Cerebellar cortex (tissue), 1 donor: ENCODE results near the gene SPACDR.

Experiments
- DNase-seq: peaks from one replicate; pipeline ENCODE4 v3.0.0-alpha.2; 2015; ENCODE audit warnings: low spot score

Gene SPACDR

DNA sequence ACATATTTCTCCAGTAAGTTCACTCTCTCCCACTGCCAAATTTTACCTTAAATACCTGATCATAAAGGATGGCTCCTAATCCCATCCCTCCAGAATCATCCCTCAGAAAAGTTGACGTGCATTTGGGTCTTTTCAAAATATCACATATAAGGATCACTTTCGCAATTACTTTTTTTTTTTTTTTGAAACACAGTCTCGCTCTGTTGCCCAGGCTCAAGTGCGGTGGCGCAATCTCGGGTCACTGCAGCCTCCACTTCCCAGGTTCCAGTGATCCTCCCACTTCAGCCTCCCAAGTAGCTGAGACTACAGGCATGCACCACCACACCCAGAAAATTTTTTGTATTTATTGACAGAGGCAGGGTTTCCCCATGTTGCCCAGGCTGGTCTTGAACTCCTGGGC lies 53.0 kb downstream of the SPACDR start:
- no peak for DNase-seq

DNA sequence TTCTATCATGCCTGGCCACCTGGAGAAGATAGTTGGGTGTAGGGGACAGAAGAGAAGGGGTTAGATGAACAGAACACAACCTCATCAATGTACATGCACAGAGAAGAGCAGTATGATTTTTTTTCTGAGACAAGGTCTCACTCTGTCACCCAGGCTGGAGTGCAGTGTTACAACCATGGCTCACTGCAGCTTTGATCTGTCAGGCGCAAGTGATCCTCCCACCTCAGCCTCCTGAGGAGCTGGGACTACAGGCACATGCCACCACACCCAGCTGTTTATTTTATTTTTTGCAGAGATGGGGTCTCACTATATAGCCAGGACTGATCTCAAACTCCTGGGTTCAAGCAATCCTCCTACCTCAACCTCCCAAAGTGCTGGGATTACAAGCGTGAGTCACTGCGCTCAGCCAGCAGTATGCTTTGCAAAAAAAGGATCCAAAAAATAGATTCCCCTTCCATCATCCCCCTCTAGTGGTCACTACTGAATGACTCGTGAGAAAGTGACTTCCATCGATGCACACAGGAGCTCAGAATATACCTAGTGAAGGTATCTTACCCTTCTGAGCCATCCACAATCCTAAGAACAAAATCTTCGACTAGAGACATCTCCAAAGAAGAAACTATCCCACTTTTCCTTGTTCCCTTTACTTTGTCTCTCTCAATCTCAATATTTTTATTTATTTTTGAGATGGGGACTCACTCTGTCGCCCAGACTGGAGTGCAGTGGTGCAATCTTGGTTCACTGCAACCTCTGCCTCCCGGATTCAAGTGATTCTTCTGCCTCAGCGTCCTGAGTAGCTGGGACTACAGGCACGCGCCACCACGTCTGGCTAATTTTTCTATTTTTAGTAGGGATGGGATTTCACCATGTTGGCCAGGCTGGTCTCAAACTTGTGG lies 56.5 kb downstream of the SPACDR start:
- peak; percentile 92 for DNase-seq

DNA sequence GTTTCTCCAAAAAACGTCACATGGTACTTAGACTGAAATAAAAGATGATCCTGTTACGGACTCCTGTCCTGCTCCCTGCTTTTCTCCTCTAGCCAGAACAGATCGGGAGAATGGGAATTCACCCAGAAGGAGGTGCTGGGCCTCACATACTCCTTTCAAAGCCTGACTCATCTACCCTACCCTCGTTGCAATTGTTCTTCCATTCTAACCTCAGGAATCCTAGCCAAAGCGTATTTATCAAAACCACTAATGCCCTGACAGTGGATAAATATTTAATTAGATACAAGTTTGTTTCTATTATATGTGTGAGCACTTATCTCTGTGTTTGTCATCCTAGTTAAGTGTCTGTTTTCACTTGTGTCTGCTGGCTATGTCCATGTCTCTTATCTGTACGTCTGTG lies 57.3 kb downstream of the SPACDR start:
- DNase-seq: no peak
